GM12875 (cell line): ENCODE results near the gene SHH.

Experiments used
- H3K4me3 ChIP-seq: one replicate; pipeline ENCODE4 v1.5.1; 2011; ENCODE audit warnings: low read depth, low read length, control low read depth
- TF ChIP-seq, protein P1 (sequence below): IDR thresholded peaks from 2 replicates; pipeline ENCODE4 v1.5.1; 2011; ENCODE audit warnings: low read depth, mild to moderate bottlenecking, control low read depth, inconsistent platforms, low read length, moderate library complexity, borderline replicate concordance; ENCODE audit not compliant: insufficient read depth

The SHH gene

GRCh38 chr7:155790666-155791065, 21.6 kb downstream of the SHH start:
- TF ChIP-seq, protein P1, sequence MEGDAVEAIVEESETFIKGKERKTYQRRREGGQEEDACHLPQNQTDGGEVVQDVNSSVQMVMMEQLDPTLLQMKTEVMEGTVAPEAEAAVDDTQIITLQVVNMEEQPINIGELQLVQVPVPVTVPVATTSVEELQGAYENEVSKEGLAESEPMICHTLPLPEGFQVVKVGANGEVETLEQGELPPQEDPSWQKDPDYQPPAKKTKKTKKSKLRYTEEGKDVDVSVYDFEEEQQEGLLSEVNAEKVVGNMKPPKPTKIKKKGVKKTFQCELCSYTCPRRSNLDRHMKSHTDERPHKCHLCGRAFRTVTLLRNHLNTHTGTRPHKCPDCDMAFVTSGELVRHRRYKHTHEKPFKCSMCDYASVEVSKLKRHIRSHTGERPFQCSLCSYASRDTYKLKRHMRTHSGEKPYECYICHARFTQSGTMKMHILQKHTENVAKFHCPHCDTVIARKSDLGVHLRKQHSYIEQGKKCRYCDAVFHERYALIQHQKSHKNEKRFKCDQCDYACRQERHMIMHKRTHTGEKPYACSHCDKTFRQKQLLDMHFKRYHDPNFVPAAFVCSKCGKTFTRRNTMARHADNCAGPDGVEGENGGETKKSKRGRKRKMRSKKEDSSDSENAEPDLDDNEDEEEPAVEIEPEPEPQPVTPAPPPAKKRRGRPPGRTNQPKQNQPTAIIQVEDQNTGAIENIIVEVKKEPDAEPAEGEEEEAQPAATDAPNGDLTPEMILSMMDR, result no peak
- H3K4me3 ChIP-seq, result no peak overlapping the region

DNA sequence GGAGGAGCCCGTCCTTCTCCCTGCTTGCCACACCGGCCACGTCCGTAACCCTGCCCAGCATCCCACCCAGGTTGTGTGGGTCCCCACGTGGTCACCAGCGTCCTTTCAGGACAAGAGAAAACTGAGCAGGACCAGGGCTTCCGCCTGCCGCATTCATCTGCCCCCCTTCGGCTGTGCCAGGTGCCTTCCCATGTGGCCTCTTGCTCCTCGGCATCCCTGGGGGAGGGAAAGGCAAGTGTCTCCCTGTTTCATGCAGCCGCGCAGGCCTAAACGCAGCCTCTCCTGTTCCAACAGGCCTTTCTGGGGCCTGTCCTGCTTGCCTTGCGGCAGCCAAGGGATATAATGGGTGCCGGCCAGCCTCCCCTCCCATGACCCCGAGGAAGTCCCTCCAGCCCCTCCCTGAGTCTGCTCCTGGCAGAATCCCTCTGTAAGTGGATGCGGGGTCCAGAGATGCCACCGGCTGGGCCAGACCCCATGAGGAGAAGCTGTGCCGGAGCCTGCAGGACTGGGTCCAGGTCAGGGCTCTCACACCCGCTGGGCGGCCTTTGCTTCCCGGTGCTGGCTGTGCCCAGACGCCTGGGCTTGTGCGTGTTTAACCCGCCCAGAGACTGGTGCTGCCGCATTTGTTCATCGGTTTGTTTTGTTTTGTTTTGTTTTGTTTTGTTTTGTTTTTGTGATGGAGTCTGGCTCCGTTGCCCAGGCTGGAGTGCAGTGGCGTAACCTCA, 23.1 kb downstream of the SHH start:
- TF ChIP-seq, protein P1, result no peak
- H3K4me3 ChIP-seq, result no peak overlapping the region

- TF ChIP-seq, protein P1, result no peak
- H3K4me3 ChIP-seq, result no peak overlapping the region
Observed at GRCh38 chr7:155788616-155789000, 23.7 kb downstream of the SHH start.

DNA sequence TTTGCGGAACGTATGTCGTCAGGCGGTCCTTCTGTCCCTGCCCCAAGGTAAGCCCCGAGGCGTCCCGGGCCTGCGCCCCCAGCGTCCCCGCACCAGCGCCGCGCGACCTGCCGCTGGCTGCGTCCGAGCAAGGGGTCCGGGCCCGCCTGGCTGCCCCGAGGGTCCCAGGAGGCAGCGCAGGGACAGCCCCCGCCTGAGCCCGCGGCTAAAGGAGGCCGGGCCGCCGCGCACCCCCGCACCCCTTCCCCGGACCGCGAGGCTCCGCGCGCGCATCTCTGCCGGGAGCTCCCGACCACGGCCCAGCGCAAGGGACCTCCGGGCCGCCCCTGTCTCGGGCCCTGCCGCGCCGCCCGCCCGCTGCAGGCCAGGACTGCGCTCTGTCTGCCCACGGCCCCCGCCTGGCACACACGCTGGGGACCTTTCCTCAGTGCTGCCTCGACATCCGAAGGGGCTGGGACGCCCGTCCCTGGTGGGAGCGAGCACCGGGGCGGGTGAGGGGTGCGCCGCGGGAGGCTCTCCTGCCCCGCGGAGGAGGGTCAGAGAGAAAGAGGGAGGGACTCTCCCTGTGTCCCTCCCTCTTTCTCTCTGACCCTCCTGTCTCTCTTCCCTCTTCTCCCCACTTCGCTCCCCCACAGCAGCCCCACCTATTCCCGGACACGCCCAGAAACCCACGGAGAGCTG, 25.0 kb downstream of the SHH start:
- TF ChIP-seq, protein P1, result no peak
- no peak overlapping the region for H3K4me3 ChIP-seq

DNA sequence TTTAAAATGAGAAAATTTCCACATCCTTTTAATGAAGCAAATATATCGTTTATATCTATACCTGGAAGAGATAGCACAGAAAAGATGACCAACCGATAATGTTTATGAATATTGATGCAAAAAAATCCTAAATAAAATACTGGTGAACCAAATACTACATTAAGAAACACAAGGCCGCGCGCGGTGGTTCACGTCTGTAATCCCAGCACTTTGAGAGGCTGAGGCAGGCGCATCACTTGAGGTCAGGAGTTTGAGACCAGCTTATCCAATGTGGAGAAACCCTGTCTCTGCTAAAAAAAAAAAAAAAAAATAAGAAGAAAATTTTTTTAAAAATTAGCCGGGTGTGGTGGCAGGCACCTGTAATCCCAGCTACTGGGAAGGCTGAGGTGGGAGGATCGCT, 25.8 kb downstream of the SHH start:
- no peak overlapping the region for H3K4me3 ChIP-seq
- TF ChIP-seq, protein P1, result no peak

DNA sequence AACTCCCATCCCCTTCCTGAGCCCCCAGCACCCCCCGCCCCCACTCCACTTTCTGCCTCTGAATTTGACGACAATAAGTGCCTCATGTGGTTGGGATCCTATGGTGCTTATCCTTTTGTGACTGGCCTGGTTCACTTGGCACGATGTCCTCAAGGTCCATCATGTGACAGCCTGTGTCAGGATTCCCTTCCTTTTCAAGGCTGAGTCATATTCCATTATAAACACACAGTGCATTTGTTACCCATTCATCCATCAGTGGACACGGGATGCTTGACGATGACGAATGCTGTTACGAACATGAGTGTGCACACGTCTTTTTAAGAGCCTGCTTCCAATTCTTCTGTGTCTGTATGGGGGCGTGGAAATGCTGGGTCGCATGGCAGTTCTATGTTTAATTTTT, 26.7 kb downstream of the SHH start:
- TF ChIP-seq, protein P1, result no peak

DNA sequence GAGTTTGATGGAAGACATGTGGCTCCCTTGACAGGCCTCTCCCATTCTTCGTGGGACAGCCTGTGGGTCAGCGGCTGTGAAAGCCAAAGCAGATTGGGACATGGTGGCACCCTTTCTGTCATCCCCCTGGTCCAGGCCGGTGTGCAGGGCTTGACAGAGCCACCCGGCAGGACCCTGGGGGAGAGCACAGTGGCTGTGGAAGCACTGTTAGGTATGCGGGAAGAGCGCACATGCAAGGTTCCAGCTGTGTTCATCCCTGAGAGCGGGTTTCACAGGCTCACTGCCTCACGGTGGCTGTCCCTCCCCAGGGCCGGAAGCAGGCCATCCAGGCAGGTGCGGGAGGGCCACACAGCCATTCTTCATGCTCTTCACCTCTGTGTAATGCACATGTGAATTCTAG, 29.8 kb downstream of the SHH start:
- H3K4me3 ChIP-seq, result no peak overlapping the region
- TF ChIP-seq, protein P1, result no peak

More for the DNA sequence above, 26.7 kb downstream of the SHH start:
- no peak overlapping the region for H3K4me3 ChIP-seq
